GM23338 (cell line): ENCODE measurements around the gene KLHL26. TPM values are rescaled to one million over a fixed set of nuclear protein-coding genes. Genes with fewer than 3 reads are reported as not detected.

Experiments used
- ETS1 ChIP-seq: IDR thresholded peaks from 2 replicates; pipeline ENCODE4 v1.6.1; 2016; ENCODE audit warnings: antibody characterized with exemption
- EZH2 ChIP-seq: fragments of 200-600 bp; sonication (generic); IDR thresholded peaks from one replicate; pipeline ENCODE4 v1.8.0; 2017; ENCODE audit warnings: antibody characterized with exemption, mild to moderate bottlenecking, low read depth; ENCODE audit not compliant: unreplicated experiment
- EZH2phosphoT487 ChIP-seq: fragments of 200-600 bp; sonication (generic); IDR thresholded peaks from one replicate; pipeline ENCODE4 v1.8.1; 2018; ENCODE audit warnings: antibody characterized with exemption; ENCODE audit not compliant: unreplicated experiment
- JUNB ChIP-seq: IDR thresholded peaks from one replicate; pipeline ENCODE4 v1.6.1; 2016; ENCODE audit warnings: antibody characterized with exemption; ENCODE audit not compliant: unreplicated experiment
- NANOG ChIP-seq: IDR thresholded peaks from 2 replicates; pipeline ENCODE4 v1.6.1; 2016; ENCODE audit warnings: antibody characterized with exemption, borderline replicate concordance
- STAT1 ChIP-seq: IDR thresholded peaks from one replicate; pipeline ENCODE4 v1.6.1; 2016; ENCODE audit warnings: antibody characterized with exemption; ENCODE audit not compliant: unreplicated experiment
- ZNF331 ChIP-seq: fragments of 250-450 bp; sonication (Bioruptor Pico); IDR thresholded peaks from 2 replicates; pipeline ENCODE4 v1.5.0; 2020; ENCODE audit warnings: low read depth, mild to moderate bottlenecking, moderate library complexity
- ZNF462 ChIP-seq: fragments of 250-450 bp; sonication (Bioruptor Pico); IDR thresholded peaks from 2 replicates; pipeline ENCODE4 v1.5.0; 2020; ENCODE audit warnings: mild to moderate bottlenecking, moderate library complexity
- polyA plus RNA-seq: library from polyadenylated mRNA; unstranded; fragments of >200 nt; fragmentation: Nextera tagmentation; extraction: Ambion mirVana; gene quantifications from 2 replicates; pipeline ENCODE4 v1.2.1, GENCODE V29; 2016
- total RNA-seq: library from RNA; depleted of rRNA; stranded (reverse); fragments of >200 nt; shearing (Covaris generic); gene quantifications from 2 replicates; pipeline ENCODE4 v1.2.3, GENCODE V29; 2014

Gene KLHL26
- total and polyA plus RNA-seq, 2 experiments from 2014 or later = 3.6 to 11.2 TPM

GRCh38 chr19:18697680-18698079 lies 60.9 kb downstream of the KLHL26 start (continued):
- TF ChIP-seq ZNF462 (CRISPR knock-in tag) (no peak), NANOG (no peak), JUNB (no peak), ZNF331 (CRISPR knock-in tag) (no peak), EZH2phosphoT487 (no peak), ETS1 (no peak), STAT1 (no peak), EZH2 (no peak)
